Neural progenitor cell (in vitro differentiated cells): ENCODE measurements around the gene SLC7A5. TPM values are rescaled to one million over a fixed set of nuclear protein-coding genes. Genes with fewer than 3 reads are reported as not detected.
"Not testable (repeated sequence)": the region's sequence is repeated elsewhere in the genome, so short reads cannot be mapped to it uniquely, and the experiment has no call there.

Experiments used
- DNase-seq: peaks from one replicate; pipeline ENCODE4 v3.0.0-alpha.2; 2016; ENCODE audit warnings: low spot score
- H2AFZ ChIP-seq: fragments of 200-600 bp; sonication (generic); replicated peaks from 2 replicates; pipeline ENCODE4 v1.6.1; 2016; ENCODE audit warnings: antibody characterized with exemption
- H3F3A ChIP-seq: fragments of 200-600 bp; sonication (generic); 2 replicates; pipeline ENCODE4 v1.6.1; 2016; ENCODE audit warnings: antibody characterized with exemption, low read depth
- H3K27ac ChIP-seq: fragments of 200-600 bp; sonication (generic); 2 replicates; pipeline ENCODE4 v1.5.1; 2016; ENCODE audit warnings: mild to moderate bottlenecking
- H3K27me3 ChIP-seq: fragments of 200-600 bp; sonication (generic); 2 replicates; pipeline ENCODE4 v1.6.1; 2016; ENCODE audit warnings: mild to moderate bottlenecking, moderate library complexity
- H3K36me3 ChIP-seq: fragments of 200-600 bp; sonication (generic); 2 replicates; pipeline ENCODE4 v1.5.1; 2016
- H3K4me1 ChIP-seq: fragments of 200-600 bp; sonication (generic); 2 replicates; pipeline ENCODE4 v1.6.1; 2016; ENCODE audit warnings: mixed run types
- H3K4me2 ChIP-seq: fragments of 200-600 bp; sonication (generic); 2 replicates; pipeline ENCODE4 v1.6.1; 2016
- H3K4me3 ChIP-seq: fragments of 200-600 bp; sonication (generic); 2 replicates; pipeline ENCODE4 v1.5.1; 2016
- H3K79me2 ChIP-seq: fragments of 200-600 bp; sonication (generic); 2 replicates; pipeline ENCODE4 v1.6.1; 2016; ENCODE audit warnings: low read depth
- H3K9ac ChIP-seq: fragments of 200-600 bp; sonication (generic); 2 replicates; pipeline ENCODE4 v1.6.1; 2016
- H3K9me3 ChIP-seq: fragments of 200-600 bp; sonication (generic); 2 replicates; pipeline ENCODE4 v1.5.1; 2016; ENCODE audit warnings: low read depth
- H4K20me1 ChIP-seq: fragments of 200-600 bp; sonication (generic); 2 replicates; pipeline ENCODE4 v1.6.1; 2016; ENCODE audit warnings: low read depth
- H3K27ac Mint-ChIP-seq: 3 replicates; pipeline ENCODE4 v1.8.0; 2021; ENCODE audit warnings: mixed read lengths
- H3K27me3 Mint-ChIP-seq: 2 replicates; pipeline ENCODE4 v1.8.0; 2022; ENCODE audit warnings: low read depth, mild to moderate bottlenecking, inconsistent platforms, moderate library complexity, mixed read lengths; ENCODE audit not compliant: insufficient read depth
- H3K36me3 Mint-ChIP-seq: 3 replicates; pipeline ENCODE4 v1.8.0; 2021; ENCODE audit warnings: mixed read lengths
- H3K4me1 Mint-ChIP-seq: 3 replicates; pipeline ENCODE4 v1.8.0; 2021; ENCODE audit warnings: mixed read lengths
- H3K4me3 Mint-ChIP-seq: 3 replicates; pipeline ENCODE4 v1.8.0; 2021; ENCODE audit warnings: mild to moderate bottlenecking, moderate library complexity, mixed read lengths
- H3K9me3 Mint-ChIP-seq: 3 replicates; pipeline ENCODE4 v1.8.0; 2020; ENCODE audit warnings: mixed read lengths
- EZH2 ChIP-seq: fragments of 200-600 bp; sonication (generic); IDR thresholded peaks from 2 replicates; pipeline ENCODE4 v1.6.1; 2017; ENCODE audit warnings: antibody characterized with exemption, mild to moderate bottlenecking, moderate library complexity
- EZH2phosphoT487 ChIP-seq: fragments of 200-600 bp; sonication (generic); IDR thresholded peaks from 2 replicates; pipeline ENCODE4 v1.6.1; 2017; ENCODE audit warnings: antibody characterized with exemption
- total RNA-seq: library from RNA; depleted of rRNA; stranded (reverse); fragments of >200 nt; gene quantifications from 2 replicates; pipeline ENCODE4 v1.2.3, GENCODE V29; 2015; ENCODE audit warnings: low replicate concordance
- TF ChIP-seq, protein P1 (sequence below): fragments of 200-600 bp; sonication (generic); IDR thresholded peaks from 2 replicates; pipeline ENCODE4 v1.5.1; 2017; ENCODE audit warnings: antibody characterized with exemption, mild to moderate bottlenecking

Gene SLC7A5
- total RNA-seq, 1 donor from 2014 or later = 2.8 TPM

DNA sequence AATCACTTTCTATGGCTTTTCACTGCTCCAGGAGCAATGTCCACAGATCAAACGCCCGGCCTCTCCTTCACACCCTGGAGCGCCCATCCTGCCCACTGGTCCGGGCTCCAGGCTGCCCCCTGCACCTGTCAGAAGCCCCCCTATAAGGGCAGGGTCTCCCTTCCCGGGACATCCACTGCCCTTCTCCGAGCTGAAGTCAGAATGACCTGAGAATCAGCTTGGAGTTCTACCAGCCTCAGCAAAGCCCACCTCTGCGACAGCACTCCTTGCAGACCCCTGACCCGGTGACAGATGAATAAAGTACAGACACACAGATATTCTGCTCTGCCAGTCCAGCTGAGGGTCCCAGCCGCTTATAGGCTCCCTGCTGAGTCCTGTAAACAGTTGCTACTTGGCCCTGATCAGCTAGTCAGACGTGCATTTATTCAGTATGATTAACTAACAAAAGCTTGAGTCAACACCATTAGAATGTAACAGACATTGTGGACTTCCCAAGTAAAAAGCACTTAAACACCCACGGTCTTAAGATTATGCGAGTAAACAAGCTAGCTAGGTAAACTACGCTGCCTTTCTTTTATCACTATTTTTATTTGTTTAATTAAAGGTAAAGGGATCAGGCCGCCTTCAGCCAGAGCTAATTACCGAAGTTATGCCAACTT is 4.8 kb downstream of the SLC7A5 start:
- peaks cover 8% of the 10 kb centered on the region for H4K20me1 ChIP-seq
- peaks cover 4% of the 10 kb centered on the region for H3K27me3 Mint-ChIP-seq

DNA sequence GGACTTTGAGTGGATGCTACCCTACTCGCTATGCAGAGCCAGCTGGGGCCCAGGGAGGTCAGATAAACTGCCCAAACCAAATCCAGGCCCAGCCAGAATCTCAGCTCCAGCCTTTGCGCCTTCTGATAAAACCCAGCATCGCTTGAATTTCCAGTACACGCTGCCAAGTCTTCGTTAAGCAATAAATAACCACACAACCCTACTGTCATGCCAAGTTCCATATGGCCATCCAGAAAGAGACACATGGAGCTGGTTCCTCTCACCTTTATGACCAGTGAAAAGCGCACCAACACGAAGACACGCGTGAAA is 6.0 kb downstream of the SLC7A5 start:
- H3F3A ChIP-seq, H3K4me3 Mint-ChIP-seq, H3K9me3 Mint-ChIP-seq, H3K4me3 ChIP-seq, H3K4me1 ChIP-seq, DNase-seq, H3K9me3 ChIP-seq, H3K27ac Mint-ChIP-seq, H3K36me3 ChIP-seq, H2AFZ ChIP-seq, H3K9ac ChIP-seq, H4K20me1 ChIP-seq, H3K27ac ChIP-seq, H3K27me3 Mint-ChIP-seq, H3K79me2 ChIP-seq, H3K4me2 ChIP-seq, H3K36me3 Mint-ChIP-seq: not testable (repeated sequence)
- H3K4me1 Mint-ChIP-seq = peaks cover 34% of the 10 kb centered on the region
- peaks cover 23% of the 10 kb centered on the region for H3K27me3 ChIP-seq

More for the DNA sequence above, 4.8 kb downstream of the SLC7A5 start:
- H3K27me3 ChIP-seq = peaks cover 32% of the 10 kb centered on the region
- no peaks in the 10 kb centered on the region for H3K36me3 Mint-ChIP-seq
- H3K4me2 ChIP-seq = no peak overlapping the region
- DNase-seq = no peak
- H2AFZ ChIP-seq = no peak overlapping the region
- TF ChIP-seq, protein P1, sequence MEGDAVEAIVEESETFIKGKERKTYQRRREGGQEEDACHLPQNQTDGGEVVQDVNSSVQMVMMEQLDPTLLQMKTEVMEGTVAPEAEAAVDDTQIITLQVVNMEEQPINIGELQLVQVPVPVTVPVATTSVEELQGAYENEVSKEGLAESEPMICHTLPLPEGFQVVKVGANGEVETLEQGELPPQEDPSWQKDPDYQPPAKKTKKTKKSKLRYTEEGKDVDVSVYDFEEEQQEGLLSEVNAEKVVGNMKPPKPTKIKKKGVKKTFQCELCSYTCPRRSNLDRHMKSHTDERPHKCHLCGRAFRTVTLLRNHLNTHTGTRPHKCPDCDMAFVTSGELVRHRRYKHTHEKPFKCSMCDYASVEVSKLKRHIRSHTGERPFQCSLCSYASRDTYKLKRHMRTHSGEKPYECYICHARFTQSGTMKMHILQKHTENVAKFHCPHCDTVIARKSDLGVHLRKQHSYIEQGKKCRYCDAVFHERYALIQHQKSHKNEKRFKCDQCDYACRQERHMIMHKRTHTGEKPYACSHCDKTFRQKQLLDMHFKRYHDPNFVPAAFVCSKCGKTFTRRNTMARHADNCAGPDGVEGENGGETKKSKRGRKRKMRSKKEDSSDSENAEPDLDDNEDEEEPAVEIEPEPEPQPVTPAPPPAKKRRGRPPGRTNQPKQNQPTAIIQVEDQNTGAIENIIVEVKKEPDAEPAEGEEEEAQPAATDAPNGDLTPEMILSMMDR = no peak
- no peak for TF ChIP-seq EZH2
- TF ChIP-seq EZH2phosphoT487 = no peak
- no peaks in the 10 kb centered on the region for H3F3A ChIP-seq
- H3K27ac Mint-ChIP-seq = no peak overlapping the region
- H3K9me3 ChIP-seq = no peaks in the 10 kb centered on the region
- no peak overlapping the region for H3K4me3 ChIP-seq
- H3K9me3 Mint-ChIP-seq = no peaks in the 10 kb centered on the region
- H3K4me3 Mint-ChIP-seq = no peak overlapping the region
- no peaks in the 10 kb centered on the region for H3K36me3 ChIP-seq
- H3K9ac ChIP-seq = no peak overlapping the region
- H3K4me1 Mint-ChIP-seq = peaks cover 35% of the 10 kb centered on the region
- no peak overlapping the region for H3K27ac ChIP-seq
- peaks cover 9% of the 10 kb centered on the region for H3K4me1 ChIP-seq
- H3K79me2 ChIP-seq = no peaks in the 10 kb centered on the region

DNA sequence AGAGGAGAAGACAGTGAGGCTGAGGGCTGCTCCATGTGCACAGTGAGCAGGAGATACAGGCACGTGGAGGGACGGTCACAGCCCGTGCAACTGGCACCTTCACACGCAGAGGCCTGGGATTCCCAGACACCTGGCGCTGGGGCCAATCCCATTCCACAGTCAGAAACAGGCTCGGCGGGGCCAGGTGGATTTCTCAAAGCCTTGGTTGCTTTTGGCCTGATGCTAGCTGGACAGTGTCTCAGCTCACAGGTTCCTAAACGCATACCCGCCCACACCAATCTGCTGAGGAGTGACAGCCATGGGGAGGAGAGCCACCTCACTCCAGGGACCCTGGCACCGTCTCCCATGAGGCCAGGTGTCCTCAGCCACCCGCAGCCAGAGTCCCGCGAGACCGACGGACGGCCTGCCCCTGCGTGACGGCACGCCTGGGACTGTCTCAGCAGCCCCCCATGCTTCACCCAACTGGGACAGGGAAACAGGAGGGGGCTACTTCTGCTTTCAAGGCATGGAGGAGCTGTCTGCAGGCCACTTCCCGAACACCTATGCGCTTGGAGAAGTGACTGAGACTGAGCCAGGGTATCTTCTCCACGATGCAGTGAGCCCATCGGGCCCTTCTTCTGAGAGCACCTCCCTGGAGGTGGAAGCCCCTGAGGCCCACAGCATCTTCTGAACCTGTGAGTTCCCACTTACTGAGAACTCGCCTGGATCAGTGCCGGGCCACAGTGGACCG is 6.5 kb downstream of the SLC7A5 start:
- H3K9ac ChIP-seq, H3K36me3 ChIP-seq, H2AFZ ChIP-seq, H3K4me3 Mint-ChIP-seq, H3K4me3 ChIP-seq, H3K4me2 ChIP-seq, H3F3A ChIP-seq, DNase-seq, H4K20me1 ChIP-seq, H3K36me3 Mint-ChIP-seq, H3K27ac ChIP-seq, H3K27me3 Mint-ChIP-seq, H3K9me3 ChIP-seq, H3K27ac Mint-ChIP-seq, H3K9me3 Mint-ChIP-seq, H3K4me1 ChIP-seq, H3K79me2 ChIP-seq: not testable (repeated sequence)
- peaks cover 18% of the 10 kb centered on the region for H3K27me3 ChIP-seq
- H3K4me1 Mint-ChIP-seq = peaks cover 32% of the 10 kb centered on the region

- peak overlapping the region; percentile 66 for H3K27ac Mint-ChIP-seq
Observed at GRCh38 chr16:87861300-87862099, 7.8 kb downstream of the SLC7A5 start.

More at GRCh38 chr16:87861300-87862099, 7.8 kb downstream of the SLC7A5 start:
- not testable (repeated sequence) for H3K9me3 Mint-ChIP-seq, H4K20me1 ChIP-seq, H3K27me3 ChIP-seq, H3K4me2 ChIP-seq, DNase-seq, H2AFZ ChIP-seq, H3K9me3 ChIP-seq, H3K79me2 ChIP-seq, H3K27ac ChIP-seq, H3K36me3 ChIP-seq, H3K9ac ChIP-seq, H3K4me1 ChIP-seq, H3K4me3 ChIP-seq, H3K36me3 Mint-ChIP-seq, H3F3A ChIP-seq, H3K27me3 Mint-ChIP-seq, H3K4me3 Mint-ChIP-seq
- peaks cover 35% of the 10 kb centered on the region for H3K4me1 Mint-ChIP-seq
